Activated naive CD8-positive, alpha-beta T cell (primary cell): Measurements from ENCODE around the gene UXS1.

Experiments
- H3K27ac Mint-ChIP-seq: one replicate; pipeline ENCODE4 v1.8.0; 2021; ENCODE audit warnings: mixed read lengths
- H3K27me3 Mint-ChIP-seq: one replicate; pipeline ENCODE4 v1.8.0; 2021; ENCODE audit warnings: mixed read lengths
- H3K36me3 Mint-ChIP-seq: one replicate; pipeline ENCODE4 v1.8.0; 2021; ENCODE audit warnings: mixed read lengths
- H3K4me1 Mint-ChIP-seq: one replicate; pipeline ENCODE4 v1.8.0; 2021; ENCODE audit warnings: low read depth, mixed read lengths
- H3K4me3 Mint-ChIP-seq: one replicate; pipeline ENCODE4 v1.8.0; 2021; ENCODE audit warnings: mild to moderate bottlenecking, mixed read lengths
- H3K9me3 Mint-ChIP-seq: one replicate; pipeline ENCODE4 v1.8.0; 2021; ENCODE audit warnings: low read depth, mixed read lengths

The UXS1 gene

GRCh38 chr2:106159866-106160785 is 34.0 kb downstream of the UXS1 start:
- Mint-ChIP-seq H3K4me1 (peaks cover 97% of the 10 kb centered on the region), H3K27me3 (no peaks in the 10 kb centered on the region), H3K4me3 (peak overlapping the region; percentile 95), H3K27ac (peak overlapping the region; percentile 99), H3K9me3 (no peaks in the 10 kb centered on the region), H3K36me3 (peaks cover 24% of the 10 kb centered on the region)

GRCh38 chr2:106158871-106159270 is 35.2 kb downstream of the UXS1 start:
- Mint-ChIP-seq H3K27ac (peak overlapping the region; percentile 99), H3K27me3 (no peaks in the 10 kb centered on the region), H3K4me3 (peak overlapping the region; percentile 95), H3K36me3 (peaks cover 30% of the 10 kb centered on the region), H3K9me3 (no peaks in the 10 kb centered on the region), H3K4me1 (peaks cover 93% of the 10 kb centered on the region)

GRCh38 chr2:106158131-106158530 is 36.0 kb downstream of the UXS1 start:
- H3K4me3 Mint-ChIP-seq = peak overlapping the region; percentile 95
- H3K36me3 Mint-ChIP-seq = peaks cover 33% of the 10 kb centered on the region
- H3K4me1 Mint-ChIP-seq = peaks cover 92% of the 10 kb centered on the region
- peaks cover under 1% of the 10 kb centered on the region for H3K9me3 Mint-ChIP-seq
- peak overlapping the region; percentile 99 for H3K27ac Mint-ChIP-seq
- no peaks in the 10 kb centered on the region for H3K27me3 Mint-ChIP-seq

- Mint-ChIP-seq H3K27me3 (no peaks in the 10 kb centered on the region), H3K9me3 (peaks cover 6% of the 10 kb centered on the region), H3K4me1 (peaks cover 91% of the 10 kb centered on the region), H3K36me3 (peaks cover 34% of the 10 kb centered on the region), H3K27ac (peak overlapping the region; percentile 99), H3K4me3 (peak overlapping the region; percentile 95)
Measured at GRCh38 chr2:106157416-106157815, 36.7 kb downstream of the UXS1 start.

- peaks cover 89% of the 10 kb centered on the region for H3K4me1 Mint-ChIP-seq
- H3K36me3 Mint-ChIP-seq = peaks cover 35% of the 10 kb centered on the region
- H3K27me3 Mint-ChIP-seq = no peaks in the 10 kb centered on the region
- peak overlapping the region; percentile 75 for H3K27ac Mint-ChIP-seq
- H3K4me3 Mint-ChIP-seq = peak overlapping the region; percentile 9
- H3K9me3 Mint-ChIP-seq = peaks cover 6% of the 10 kb centered on the region
Measured at GRCh38 chr2:106156305-106157296, 37.5 kb downstream of the UXS1 start.

GRCh38 chr2:106153781-106154180 is 40.3 kb downstream of the UXS1 start:
- peaks cover 54% of the 10 kb centered on the region for H3K36me3 Mint-ChIP-seq
- peaks cover 6% of the 10 kb centered on the region for H3K9me3 Mint-ChIP-seq
- peaks cover 83% of the 10 kb centered on the region for H3K4me1 Mint-ChIP-seq
- no peaks in the 10 kb centered on the region for H3K27me3 Mint-ChIP-seq
- H3K4me3 Mint-ChIP-seq = no peak overlapping the region
- peak overlapping the region; percentile 14 for H3K27ac Mint-ChIP-seq

- Mint-ChIP-seq H3K4me1 (peaks cover 78% of the 10 kb centered on the region), H3K4me3 (peak overlapping the region; percentile 2), H3K36me3 (peaks cover 48% of the 10 kb centered on the region), H3K9me3 (peaks cover under 1% of the 10 kb centered on the region), H3K27ac (peak overlapping the region; percentile 84), H3K27me3 (no peaks in the 10 kb centered on the region)
Measured at GRCh38 chr2:106147665-106148064, 46.4 kb downstream of the UXS1 start.

GRCh38 chr2:106147159-106147558 is 46.9 kb downstream of the UXS1 start:
- Mint-ChIP-seq H3K27ac (peak overlapping the region; percentile 84), H3K27me3 (no peaks in the 10 kb centered on the region), H3K36me3 (peaks cover 49% of the 10 kb centered on the region), H3K4me3 (no peak overlapping the region), H3K4me1 (peaks cover 80% of the 10 kb centered on the region), H3K9me3 (no peaks in the 10 kb centered on the region)

GRCh38 chr2:106144621-106145331 is 49.3 kb downstream of the UXS1 start:
- H3K9me3 Mint-ChIP-seq = no peaks in the 10 kb centered on the region
- peaks cover 38% of the 10 kb centered on the region for H3K36me3 Mint-ChIP-seq
- H3K27ac Mint-ChIP-seq = peak overlapping the region; percentile 80
- H3K27me3 Mint-ChIP-seq = no peaks in the 10 kb centered on the region
- peaks cover 75% of the 10 kb centered on the region for H3K4me1 Mint-ChIP-seq
- H3K4me3 Mint-ChIP-seq = peak overlapping the region; percentile 44

- Mint-ChIP-seq H3K4me3 (no peak overlapping the region), H3K36me3 (peaks cover 33% of the 10 kb centered on the region), H3K9me3 (no peaks in the 10 kb centered on the region), H3K27ac (peak overlapping the region; percentile 80), H3K27me3 (no peaks in the 10 kb centered on the region), H3K4me1 (peaks cover 76% of the 10 kb centered on the region)
Measured at GRCh38 chr2:106143495-106144215, 50.4 kb downstream of the UXS1 start.

GRCh38 chr2:106142683-106143082 is 51.4 kb downstream of the UXS1 start:
- Mint-ChIP-seq H3K27me3 (no peaks in the 10 kb centered on the region), H3K9me3 (no peaks in the 10 kb centered on the region), H3K4me3 (peak overlapping the region; percentile 12), H3K36me3 (peaks cover 31% of the 10 kb centered on the region), H3K27ac (peak overlapping the region; percentile 66), H3K4me1 (peaks cover 77% of the 10 kb centered on the region)

GRCh38 chr2:106140913-106141312 is 53.2 kb downstream of the UXS1 start:
- Mint-ChIP-seq H3K27me3 (no peaks in the 10 kb centered on the region), H3K36me3 (peaks cover 27% of the 10 kb centered on the region), H3K4me1 (peaks cover 71% of the 10 kb centered on the region), H3K27ac (peak overlapping the region; percentile 83), H3K4me3 (no peak overlapping the region), H3K9me3 (no peaks in the 10 kb centered on the region)

- Mint-ChIP-seq H3K4me3 (no peak overlapping the region), H3K36me3 (peaks cover 24% of the 10 kb centered on the region), H3K4me1 (peaks cover 66% of the 10 kb centered on the region), H3K9me3 (no peaks in the 10 kb centered on the region), H3K27me3 (no peaks in the 10 kb centered on the region), H3K27ac (peak overlapping the region; percentile 91)
Measured at GRCh38 chr2:106140113-106140512, 54.0 kb downstream of the UXS1 start.
